ENCODE data around the gene ELANE.

The ELANE gene

GRCh38 chr19:887072-887471 is 35.0 kb downstream of the ELANE start:
- no peak for DNase-seq (ENCODE audit: low read depth in 1 of 2, low spot score in 1 of 2)
- Histone ChIP-seq H3K4me3 (replicated peaks; ENCODE audit: insufficient read depth, low read length) (no peak overlapping the region), H3K27ac (replicated peaks) (no peak overlapping the region), H3K27me3 (ENCODE audit: insufficient read depth, poor library complexity, severe bottlenecking) (no peaks in the 10 kb centered on the region)
- TF ChIP-seq CTCF (IDR thresholded peaks at IDR 0.05; ENCODE audit: insufficient read depth, low read length) (no peak), GABPA (IDR thresholded peaks at IDR 0.05; ENCODE audit: low read depth) (no peak), SPI1 (IDR thresholded peaks at IDR 0.05; ENCODE audit: borderline replicate concordance, low read depth) (no peak), POLR2AphosphoS5 (IDR thresholded peaks at IDR 0.05; ENCODE audit: low read depth) (no peak)
- TF ChIP-seq, protein P1, sequence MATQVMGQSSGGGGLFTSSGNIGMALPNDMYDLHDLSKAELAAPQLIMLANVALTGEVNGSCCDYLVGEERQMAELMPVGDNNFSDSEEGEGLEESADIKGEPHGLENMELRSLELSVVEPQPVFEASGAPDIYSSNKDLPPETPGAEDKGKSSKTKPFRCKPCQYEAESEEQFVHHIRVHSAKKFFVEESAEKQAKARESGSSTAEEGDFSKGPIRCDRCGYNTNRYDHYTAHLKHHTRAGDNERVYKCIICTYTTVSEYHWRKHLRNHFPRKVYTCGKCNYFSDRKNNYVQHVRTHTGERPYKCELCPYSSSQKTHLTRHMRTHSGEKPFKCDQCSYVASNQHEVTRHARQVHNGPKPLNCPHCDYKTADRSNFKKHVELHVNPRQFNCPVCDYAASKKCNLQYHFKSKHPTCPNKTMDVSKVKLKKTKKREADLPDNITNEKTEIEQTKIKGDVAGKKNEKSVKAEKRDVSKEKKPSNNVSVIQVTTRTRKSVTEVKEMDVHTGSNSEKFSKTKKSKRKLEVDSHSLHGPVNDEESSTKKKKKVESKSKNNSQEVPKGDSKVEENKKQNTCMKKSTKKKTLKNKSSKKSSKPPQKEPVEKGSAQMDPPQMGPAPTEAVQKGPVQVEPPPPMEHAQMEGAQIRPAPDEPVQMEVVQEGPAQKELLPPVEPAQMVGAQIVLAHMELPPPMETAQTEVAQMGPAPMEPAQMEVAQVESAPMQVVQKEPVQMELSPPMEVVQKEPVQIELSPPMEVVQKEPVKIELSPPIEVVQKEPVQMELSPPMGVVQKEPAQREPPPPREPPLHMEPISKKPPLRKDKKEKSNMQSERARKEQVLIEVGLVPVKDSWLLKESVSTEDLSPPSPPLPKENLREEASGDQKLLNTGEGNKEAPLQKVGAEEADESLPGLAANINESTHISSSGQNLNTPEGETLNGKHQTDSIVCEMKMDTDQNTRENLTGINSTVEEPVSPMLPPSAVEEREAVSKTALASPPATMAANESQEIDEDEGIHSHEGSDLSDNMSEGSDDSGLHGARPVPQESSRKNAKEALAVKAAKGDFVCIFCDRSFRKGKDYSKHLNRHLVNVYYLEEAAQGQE (IDR thresholded peaks at IDR 0.05; ENCODE audit: insufficient replicate concordance, low read depth) = no peak

- H3K27me3 ChIP-seq (ENCODE audit: insufficient read depth, poor library complexity, severe bottlenecking) = no peaks in the 10 kb centered on the region
- TF ChIP-seq GABPA (IDR thresholded peaks at IDR 0.05; ENCODE audit: low read depth) = no peak
- TF ChIP-seq POLR2AphosphoS5 (IDR thresholded peaks at IDR 0.05; ENCODE audit: low read depth) = no peak
- TF ChIP-seq, protein P1 (IDR thresholded peaks at IDR 0.05; ENCODE audit: insufficient replicate concordance, low read depth) = no peak
- TF ChIP-seq SPI1 (IDR thresholded peaks at IDR 0.05; ENCODE audit: borderline replicate concordance, low read depth) = no peak
- no peak for TF ChIP-seq CTCF (IDR thresholded peaks at IDR 0.05; ENCODE audit: insufficient read depth, low read length)
- H3K4me3 ChIP-seq (replicated peaks; ENCODE audit: insufficient read depth, low read length) = no peak overlapping the region
- no peak for DNase-seq (ENCODE audit: low read depth in 1 of 2, low spot score in 1 of 2)
- no peak overlapping the region for H3K27ac ChIP-seq (replicated peaks)
Observed at GRCh38 chr19:887599-887998, 35.5 kb downstream of the ELANE start.

DNA sequence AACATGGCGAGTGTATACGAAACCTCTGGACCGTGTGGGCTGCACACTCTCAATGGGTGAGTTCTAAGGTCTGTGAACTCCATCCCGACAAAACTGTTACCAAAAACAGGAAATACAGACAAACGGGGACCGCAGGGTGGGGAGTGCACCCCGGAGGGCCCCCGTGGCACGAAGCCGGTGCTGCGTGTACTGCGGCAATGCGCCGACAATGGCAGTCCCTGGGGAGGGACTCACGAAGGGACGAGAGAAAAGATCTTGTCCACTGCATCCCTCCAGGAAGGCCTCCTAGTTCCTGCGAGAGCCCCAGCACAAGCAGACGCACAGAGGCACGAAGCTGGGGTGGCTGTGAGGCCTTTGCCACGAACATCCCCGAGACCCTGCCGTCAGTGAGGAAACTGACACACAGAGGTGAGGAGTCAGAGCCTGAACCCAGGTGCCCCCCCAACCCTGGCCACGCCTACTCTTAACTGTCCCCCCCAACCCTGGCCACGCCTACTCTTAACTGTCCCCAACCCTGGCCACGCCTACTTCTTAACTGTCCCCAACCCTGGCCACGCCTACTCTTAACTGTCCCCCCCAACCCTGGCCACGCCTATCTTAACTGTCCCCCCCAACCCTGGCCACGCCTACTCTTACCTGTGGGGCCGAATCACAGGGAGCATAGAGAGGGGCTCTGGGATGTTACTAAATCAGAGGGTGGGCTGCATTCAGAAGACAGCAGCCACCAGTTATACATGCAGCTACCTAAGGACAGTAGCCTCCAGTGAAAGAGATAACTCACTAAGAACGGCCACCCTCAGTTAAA is 36.7 kb downstream of the ELANE start:
- no peak for DNase-seq (ENCODE audit: low read depth in 1 of 2, low spot score in 1 of 2)
- TF ChIP-seq GABPA (IDR thresholded peaks at IDR 0.05; ENCODE audit: low read depth) = no peak
- TF ChIP-seq, protein P1 (IDR thresholded peaks at IDR 0.05; ENCODE audit: insufficient replicate concordance, low read depth) = no peak
- TF ChIP-seq POLR2AphosphoS5 (IDR thresholded peaks at IDR 0.05; ENCODE audit: low read depth) = no peak
- no peak for TF ChIP-seq SPI1 (IDR thresholded peaks at IDR 0.05; ENCODE audit: borderline replicate concordance, low read depth)
- TF ChIP-seq CTCF (IDR thresholded peaks at IDR 0.05; ENCODE audit: insufficient read depth, low read length) = no peak
- Histone ChIP-seq H3K4me3 (replicated peaks; ENCODE audit: insufficient read depth, low read length) (no peak overlapping the region), H3K27me3 (ENCODE audit: insufficient read depth, poor library complexity, severe bottlenecking) (no peaks in the 10 kb centered on the region), H3K27ac (replicated peaks) (no peak overlapping the region)
